Transverse colon (tissue), 4 donors: ENCODE measurements around the gene EML3. TPM values are rescaled to one million over a fixed set of nuclear protein-coding genes. Genes with fewer than 3 reads are reported as not detected.
A peak's percentile ranks its signal among the peaks of the same experiment; 100 is the strongest.

Experiments
- DNase-seq: peaks from one replicate; pipeline ENCODE4 v3.0.0-alpha.2; 2019
- H3K27ac ChIP-seq, 4 donors: fragments of 200-600 bp; sonication (generic); 2 replicates each; pipeline ENCODE4 v1.5.1; 2016 to 2018; ENCODE audit warnings: inconsistent platforms in 4 of 4
- H3K27me3 ChIP-seq: fragments of 200-600 bp; sonication (generic); 2 replicates; pipeline ENCODE4 v1.5.1; 2017; ENCODE audit warnings: inconsistent platforms
- H3K36me3 ChIP-seq, 4 donors: fragments of 200-600 bp; sonication (generic); 2 replicates each; pipeline ENCODE4 v1.5.1; 2017 to 2019; ENCODE audit warnings: inconsistent platforms in 4 of 4
- H3K4me1 ChIP-seq, 4 donors: fragments of 200-600 bp; sonication (generic); 2 replicates each; pipeline ENCODE4 v1.5.1; 2017 to 2020; ENCODE audit warnings: inconsistent platforms in 4 of 4
- H3K4me3 ChIP-seq, 4 donors: fragments of 200-600 bp; sonication (generic); 1 replicate in 1 of 4; 2 replicates in 3 of 4; pipeline versions ENCODE4 v1.5.1 to v1.6.1; 2017 to 2019; ENCODE audit warnings: inconsistent platforms in 4 of 4
- H3K9me3 ChIP-seq, 2 donors: fragments of 200-600 bp; sonication (generic); 2 replicates each; pipeline ENCODE4 v1.5.1; 2017 to 2019; ENCODE audit warnings: inconsistent platforms in 2 of 2
- CTCF ChIP-seq, 5 experiments: fragments of 200-600 bp in 3 of 5; fragments of 450-650 bp in 2 of 5; sonication (generic) in 3 of 5; IDR thresholded peaks; 1 replicate in 2 of 5; 2 replicates in 3 of 5; pipeline ENCODE4 v1.5.1; 2016 to 2017; ENCODE audit warnings: antibody characterized with exemption in 5 of 5, inconsistent platforms in 3 of 5, mild to moderate bottlenecking in 2 of 5, moderate library complexity in 1 of 5
- EP300 ChIP-seq: sonication (generic); formaldehyde crosslinking; IDR thresholded peaks from one replicate; pipeline ENCODE4 v1.6.1; 2017; ENCODE audit warnings: antibody characterized with exemption, low read depth
- POLR2A ChIP-seq: fragments of 450-650 bp; IDR thresholded peaks from one replicate; pipeline ENCODE4 v1.6.1; 2016; ENCODE audit warnings: antibody characterized with exemption, mild to moderate bottlenecking, moderate library complexity
- POLR2AphosphoS5 ChIP-seq, 3 donors: sonication (generic); formaldehyde crosslinking; IDR thresholded peaks; one replicate each; pipeline ENCODE4 v1.6.1; 2016; ENCODE audit warnings: antibody characterized with exemption in 3 of 3
- WGBS, 2 donors: methylation state at CpG; one replicate each; pipeline ENCODE4 v1.1.5; 2018; ENCODE audit warnings: low coverage in 1 of 2; 5-methylcytosine and 5-hydroxymethylcytosine counted together
- in situ Hi-C, 4 donors: fragments of 200-750 bp; cut with MboI; loops; one replicate each; pipeline versions ENCODE4 v1.15.0 to v1.15.1; 2017; ENCODE audit warnings: low sequenced_read_pairs in 3 of 4, low pct_ligation_motif_present in 1 of 4, low pct_unique_long_range_greater_than_20kb in 1 of 4
- intact Hi-C: fragments of 100-400 bp; cut with DNase I; formaldehyde crosslinking; loops from one replicate; pipeline ENCODE4 v1.15.1; 2023; ENCODE audit warnings: low total_unique reads
- total RNA-seq, 4 donors: library from RNA; depleted of rRNA; stranded (reverse); fragments of >200 nt; gene quantifications; one replicate each; pipeline ENCODE4 v1.1.0, GENCODE V29; 2016

The EML3 gene
- 10 to 100 TPM; 35.0 to 61.1 (median 44.9) TPM for total RNA-seq

GRCh38 chr11:62612366-62613290 lies at the start of gene EML3, which contains the start of gene ROM1:
Gene EML3, minus strand, starts transcription at chr11:62612775. Its CDS starts 318 bp downstream, at chr11:62612457.
Gene ROM1, plus strand, starts transcription at chr11:62613257. Its CDS starts 25 bp downstream, at chr11:62613282.
- no peaks in the 10 kb centered on the region for H3K9me3 ChIP-seq
- in situ Hi-C loops: no loop called here

GRCh38 chr11:62656796-62657429 lies 44.3 kb upstream of the EML3 start:
- no peaks in the 10 kb centered on the region for H3K36me3 ChIP-seq
- H3K4me3 ChIP-seq: no peak overlapping the region
- WGBS, 2 donors: 67 to 71% methylated on average over 5 of the region's 5 CpGs
- no peak for DNase-seq
- no peak overlapping the region for H3K27ac ChIP-seq
- intact Hi-C loops: no loop called here
- H3K9me3 ChIP-seq: no peaks in the 10 kb centered on the region
- in situ Hi-C loops: no loop called here
- TF ChIP-seq POLR2A (no peak), POLR2AphosphoS5 (IDR thresholded peaks at IDR 0.05) (no peak), CTCF (IDR thresholded peaks at IDR 0.05) (no peak), EP300 (no peak)
- H3K27me3 ChIP-seq: no peaks in the 10 kb centered on the region
- peaks cover 5 to 12% (median 8%) of the 10 kb centered on the region in 4 donors for H3K4me1 ChIP-seq

More at GRCh38 chr11:62612366-62613290, at the start of gene EML3, which contains the start of gene ROM1:
- no peaks in the 10 kb centered on the region for H3K36me3 ChIP-seq
- WGBS, 2 donors: 3% methylated on average over 44 of the region's 91 CpGs; no CpG with 5 or more reads in 1 of the 2 donors
- peak; percentile 27 to 99 (median 89) for TF ChIP-seq CTCF (IDR thresholded peaks at IDR 0.05)
- peak in 2 of 3 donors; percentile 8 to 19 for TF ChIP-seq POLR2AphosphoS5 (IDR thresholded peaks at IDR 0.05)
- TF ChIP-seq POLR2A: peak; percentile 8
- TF ChIP-seq EP300: no peak
- no peaks in the 10 kb centered on the region for H3K27me3 ChIP-seq
- peak within 1 kb of the TSS; percentile 67 to 86 (median 82) for H3K4me3 ChIP-seq
- H3K4me1 ChIP-seq: peaks cover 16 to 24% (median 18%) of the 10 kb centered on the region in 4 donors
- peak within 1 kb of the TSS; percentile 93 to 97 (median 95) for H3K27ac ChIP-seq
- intact Hi-C loops: no loop called here
- DNase-seq: peak; percentile 91

- H3K4me1 ChIP-seq: peaks cover 9 to 19% (median 12%) of the 10 kb centered on the region in 4 donors
- DNase-seq: no peak
- no peak overlapping the region for H3K4me3 ChIP-seq
- no peak for TF ChIP-seq POLR2AphosphoS5 (IDR thresholded peaks at IDR 0.05)
- no peak for TF ChIP-seq EP300
- no peak for TF ChIP-seq CTCF (IDR thresholded peaks at IDR 0.05)
- TF ChIP-seq POLR2A: no peak
- WGBS, 2 donors: 79 to 87% methylated on average over 4 to 11 of the region's 11 CpGs
- intact Hi-C loops: no loop called here
- no peak overlapping the region for H3K27ac ChIP-seq
- H3K27me3 ChIP-seq: no peaks in the 10 kb centered on the region
- peaks cover 0 to 5% (median 0%) of the 10 kb centered on the region in 4 donors for H3K36me3 ChIP-seq
- in situ Hi-C loops: no loop called here
- H3K9me3 ChIP-seq: no peaks in the 10 kb centered on the region
Measured at GRCh38 chr11:62654297-62654696, 41.7 kb upstream of the EML3 start.
